OCI-LY7 (cell line): ENCODE results near the gene UBE3D.

Source experiments
- EZH2phosphoT487 ChIP-seq: fragments of 200-600 bp; sonication (generic); IDR thresholded peaks from 2 replicates; pipeline ENCODE4 v1.6.1; 2018; ENCODE audit warnings: low read depth, borderline replicate concordance, mild to moderate bottlenecking, mixed run types, antibody characterized with exemption, low read length, moderate library complexity, mixed read lengths
- TF ChIP-seq, protein P1 (sequence below): fragments of 200-600 bp; sonication (generic); conservative IDR thresholded peaks from 2 replicates; pipeline ENCODE4 v1.5.1; 2014; ENCODE audit warnings: mild to moderate bottlenecking, antibody characterized with exemption, low read length, moderate library complexity, mixed read lengths

DNA sequence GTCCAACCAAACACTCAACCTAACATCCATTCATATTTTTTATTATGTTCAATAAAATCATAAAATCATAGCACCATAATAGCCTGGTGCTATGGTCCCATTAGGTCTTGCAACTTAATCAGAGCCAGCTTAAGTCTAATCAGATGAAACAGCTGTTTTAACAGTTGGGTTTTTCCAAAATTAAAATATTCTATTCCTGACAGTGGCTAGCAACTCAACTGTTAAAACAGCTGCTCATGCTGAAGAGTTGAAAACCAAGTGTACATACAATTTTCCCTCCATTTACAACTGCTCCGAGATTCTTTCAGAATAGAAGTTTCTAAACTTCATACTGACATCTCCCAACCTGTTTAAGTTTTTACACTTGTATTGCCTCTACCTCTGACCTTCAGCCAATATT lies 89.5 kb downstream of the UBE3D start:
- TF ChIP-seq, protein P1, sequence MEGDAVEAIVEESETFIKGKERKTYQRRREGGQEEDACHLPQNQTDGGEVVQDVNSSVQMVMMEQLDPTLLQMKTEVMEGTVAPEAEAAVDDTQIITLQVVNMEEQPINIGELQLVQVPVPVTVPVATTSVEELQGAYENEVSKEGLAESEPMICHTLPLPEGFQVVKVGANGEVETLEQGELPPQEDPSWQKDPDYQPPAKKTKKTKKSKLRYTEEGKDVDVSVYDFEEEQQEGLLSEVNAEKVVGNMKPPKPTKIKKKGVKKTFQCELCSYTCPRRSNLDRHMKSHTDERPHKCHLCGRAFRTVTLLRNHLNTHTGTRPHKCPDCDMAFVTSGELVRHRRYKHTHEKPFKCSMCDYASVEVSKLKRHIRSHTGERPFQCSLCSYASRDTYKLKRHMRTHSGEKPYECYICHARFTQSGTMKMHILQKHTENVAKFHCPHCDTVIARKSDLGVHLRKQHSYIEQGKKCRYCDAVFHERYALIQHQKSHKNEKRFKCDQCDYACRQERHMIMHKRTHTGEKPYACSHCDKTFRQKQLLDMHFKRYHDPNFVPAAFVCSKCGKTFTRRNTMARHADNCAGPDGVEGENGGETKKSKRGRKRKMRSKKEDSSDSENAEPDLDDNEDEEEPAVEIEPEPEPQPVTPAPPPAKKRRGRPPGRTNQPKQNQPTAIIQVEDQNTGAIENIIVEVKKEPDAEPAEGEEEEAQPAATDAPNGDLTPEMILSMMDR, result no peak
- TF ChIP-seq EZH2phosphoT487, result no peak
